ENCODE results near the gene ESRRB. TPM values are rescaled to one million over a fixed set of nuclear protein-coding genes. Genes with fewer than 3 reads are reported as not detected.

ESRRB gene
- 0.08 TPM for total RNA-seq (ENCODE audit: unreplicated experiment)
- long read RNA-seq: 0 reads

- Mint-ChIP-seq H3K9me3 (ENCODE audit: unreplicated experiment) (no peaks in the 10 kb centered on the region), H3K36me3 (ENCODE audit: low read depth, unreplicated experiment) (no peaks in the 10 kb centered on the region), H3K27ac (ENCODE audit: unreplicated experiment) (no peak within 1 kb of the TSS), H3K27me3 (ENCODE audit: unreplicated experiment) (peaks cover 15% of the 10 kb centered on the region), H3K4me1 (ENCODE audit: unreplicated experiment) (peaks cover 9% of the 10 kb centered on the region), H3K4me3 (ENCODE audit: unreplicated experiment) (peak within 1 kb of the TSS; percentile 89)
- no peak for TF ChIP-seq CTCF (IDR thresholded peaks at IDR 0.05; ENCODE audit: unreplicated experiment)
- DNase-seq (ENCODE audit: low spot score): peak; percentile 27
Measured at GRCh38 chr14:76375947-76376404, at the start of gene ESRRB. Gene ESRRB, plus strand, starts transcription at chr14:76376137. Its CDS starts 265 bp downstream, at chr14:76376402.

GRCh38 chr14:76326918-76327689, 48.8 kb upstream of the ESRRB start:
- no peak for TF ChIP-seq CTCF (IDR thresholded peaks at IDR 0.05; ENCODE audit: unreplicated experiment)
- Mint-ChIP-seq H3K4me3 (ENCODE audit: unreplicated experiment) (no peak overlapping the region), H3K27ac (ENCODE audit: unreplicated experiment) (no peak overlapping the region), H3K36me3 (ENCODE audit: low read depth, unreplicated experiment) (no peaks in the 10 kb centered on the region), H3K4me1 (ENCODE audit: unreplicated experiment) (peaks cover 9% of the 10 kb centered on the region), H3K27me3 (ENCODE audit: unreplicated experiment) (peaks cover 1% of the 10 kb centered on the region), H3K9me3 (ENCODE audit: unreplicated experiment) (no peaks in the 10 kb centered on the region)
- DNase-seq (ENCODE audit: low spot score): no peak

GRCh38 chr14:76328457-76329137, 47.3 kb upstream of the ESRRB start:
- no peaks in the 10 kb centered on the region for H3K9me3 Mint-ChIP-seq (ENCODE audit: unreplicated experiment)
- no peak overlapping the region for H3K27ac Mint-ChIP-seq (ENCODE audit: unreplicated experiment)
- no peak for TF ChIP-seq CTCF (IDR thresholded peaks at IDR 0.05; ENCODE audit: unreplicated experiment)
- H3K27me3 Mint-ChIP-seq (ENCODE audit: unreplicated experiment): peaks cover 1% of the 10 kb centered on the region
- no peak overlapping the region for H3K4me3 Mint-ChIP-seq (ENCODE audit: unreplicated experiment)
- DNase-seq (ENCODE audit: low spot score): no peak
- no peaks in the 10 kb centered on the region for H3K36me3 Mint-ChIP-seq (ENCODE audit: low read depth, unreplicated experiment)
- peaks cover 9% of the 10 kb centered on the region for H3K4me1 Mint-ChIP-seq (ENCODE audit: unreplicated experiment)

- Mint-ChIP-seq H3K27me3 (ENCODE audit: unreplicated experiment) (peaks cover 1% of the 10 kb centered on the region), H3K4me3 (ENCODE audit: unreplicated experiment) (no peak overlapping the region), H3K27ac (ENCODE audit: unreplicated experiment) (no peak overlapping the region), H3K9me3 (ENCODE audit: unreplicated experiment) (no peaks in the 10 kb centered on the region), H3K36me3 (ENCODE audit: low read depth, unreplicated experiment) (no peaks in the 10 kb centered on the region), H3K4me1 (ENCODE audit: unreplicated experiment) (peaks cover 9% of the 10 kb centered on the region)
- DNase-seq (ENCODE audit: low spot score): no peak
- TF ChIP-seq CTCF (IDR thresholded peaks at IDR 0.05; ENCODE audit: unreplicated experiment): no peak
Measured at GRCh38 chr14:76329154-76329928, 46.6 kb upstream of the ESRRB start.
